ENCODE data around the gene CALML3. TPM values are rescaled to one million over a fixed set of nuclear protein-coding genes. Genes with fewer than 3 reads are reported as not detected.
A peak's percentile ranks its signal among the peaks of the same experiment; 100 is the strongest.

Gene CALML3
- total and polyA plus RNA-seq, 2 of the 8 experiments (the other 6 are each of a cell fraction or from before 2014, with no cell fraction given), result not detected

DNA sequence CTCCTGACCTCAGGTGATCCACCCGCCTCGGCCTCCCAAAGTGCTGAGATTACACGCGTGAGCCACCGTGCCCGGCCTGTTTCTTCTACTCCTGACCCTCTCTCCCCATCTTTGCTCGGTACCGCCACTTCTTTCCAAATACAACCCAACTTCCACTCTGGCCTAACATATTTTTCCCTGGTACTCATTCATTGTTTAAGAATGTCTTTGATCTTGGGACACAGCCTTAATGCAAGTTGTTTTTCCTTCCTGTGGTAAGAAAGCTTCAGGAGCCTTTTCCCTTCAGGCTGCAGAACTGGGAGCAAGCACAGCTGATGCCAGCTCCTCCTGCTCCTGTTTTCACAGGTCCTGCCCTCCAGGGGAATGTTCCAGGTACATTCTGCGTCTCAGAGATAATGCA lies 13.7 kb downstream of the CALML3 start:
- no peaks in the 10 kb centered on the region for H3K36me3 ChIP-seq (ENCODE audit: control insufficient read depth in 2 of 4, insufficient read depth in 4 of 4, low read length in 3 of 4)
- H2BK15ac ChIP-seq (ENCODE audit: low read length), result no peak overlapping the region
- H4K20me1 ChIP-seq (replicated peaks in 1 of 2; ENCODE audit: control insufficient read depth in 1 of 2, insufficient read depth in 2 of 2, low read length in 2 of 2), result no peaks in the 10 kb centered on the region
- no peak overlapping the region for H3K23ac ChIP-seq (ENCODE audit: insufficient read length)
- CTCF ChIA-PET (ENCODE audit: partially characterized antibody), result interaction anchor here (0.7 to 2.8 kb wide), 10 partner anchors 8 to 97 kb away, joined by 3 to 9 read pairs (median 4); no protein-coding TSS in a partner anchor
- no peak overlapping the region for H4K91ac ChIP-seq (replicated peaks; ENCODE audit: insufficient read length, low read length)
- no peak overlapping the region for H2BK12ac ChIP-seq (ENCODE audit: low read depth, low read length)
- H3K4me3 ChIP-seq (ENCODE audit: extremely low read depth in 1 of 4, insufficient read depth in 2 of 4, low read depth in 3 of 4, low read length in 4 of 4), result no peak overlapping the region
- H2BK5ac ChIP-seq (ENCODE audit: low read depth, low read length), result no peak overlapping the region
- no peak overlapping the region for H3K14ac ChIP-seq (ENCODE audit: insufficient read length)
- TF ChIP-seq KDM4A (IDR thresholded peaks at IDR 0.05; ENCODE audit: low read depth, low read length, severe bottlenecking) (no peak), GABPA (IDR thresholded peaks at IDR 0.05; ENCODE audit: borderline replicate concordance, insufficient read depth, low read length) (no peak), CTBP2 (IDR thresholded peaks at IDR 0.05; ENCODE audit: borderline replicate concordance, insufficient read depth, insufficient read length, low read length) (no peak), MAX (IDR thresholded peaks at IDR 0.05) (no peak), EGR1 (IDR thresholded peaks at IDR 0.05; ENCODE audit: borderline replicate concordance, low read depth, low read length) (no peak), CHD2 (IDR thresholded peaks at IDR 0.05; ENCODE audit: low read length) (no peak)
- H2AFZ ChIP-seq (ENCODE audit: low read length), result 0 out of 2 replicates have a peak overlapping the region, but pooled peaks have one; percentile 90
- no peak overlapping the region for H2BK120ac ChIP-seq (replicated peaks; ENCODE audit: low read depth, low read length)
- no peaks in the 10 kb centered on the region for H3K27me3 ChIP-seq (replicated peaks in 1 of 4; ENCODE audit: control insufficient read depth in 3 of 4, extremely low read depth in 1 of 4, insufficient read depth in 3 of 4, low read length in 3 of 4)
- FAIRE-seq, result no peak
- H3K27ac ChIP-seq (ENCODE audit: low read depth, low read length), result no peak overlapping the region
- H3K79me1 ChIP-seq (ENCODE audit: low read depth, low read length), result no peaks in the 10 kb centered on the region
- no peak overlapping the region for H2BK20ac ChIP-seq (ENCODE audit: low read length)
- no peak overlapping the region for H3K18ac ChIP-seq (ENCODE audit: extremely low read depth, low read length)
- peaks cover 5 to 7% of the 10 kb centered on the region in 2 experiments; a peak in 2 of 4 replicates for H3K9me3 ChIP-seq (ENCODE audit: insufficient read depth in 2 of 2, low read depth in 1 of 2, low read length in 1 of 2)
- no peak for DNase-seq (ENCODE audit: low read depth in 1 of 2, low spot score in 2 of 2)
- no peak overlapping the region for H3K4ac ChIP-seq (replicated peaks; ENCODE audit: insufficient read length, low read depth, low read length)
- POLR2A ChIA-PET (ENCODE audit: partially characterized antibody), result interaction anchor here (0.6 kb wide), 1 partner anchor 135 kb away, joined by 3 read pairs; no protein-coding TSS in a partner anchor
- H3K4me2 ChIP-seq (ENCODE audit: insufficient read depth in 1 of 2, low read depth in 2 of 2, low read length in 2 of 2), result no peak overlapping the region
- H4K8ac ChIP-seq (ENCODE audit: extremely low read depth, insufficient read depth, low read length), result no peak overlapping the region
- WGBS, 2 experiments (ENCODE audit: extremely low coverage in 1 of 2, insufficient coverage in 1 of 2, insufficient read length in 1 of 2, insufficient replicate concordance in 2 of 2, low coverage in 1 of 2, low lambda C conversion rate in 2 of 2, missing lambda C conversion rate in 1 of 2), result 97% methylated on average over 9 of the region's 9 CpGs; no CpG with 5 or more reads in 1 of the 2 experiments
- H3K56ac ChIP-seq (replicated peaks; ENCODE audit: insufficient read length, low read depth, low read length), result no peak overlapping the region
- H3K9ac ChIP-seq (replicated peaks in 1 of 4; ENCODE audit: extremely low read depth in 1 of 4, low read depth in 3 of 4, low read length in 3 of 4), result no peak overlapping the region
- H3K4me1 ChIP-seq (replicated peaks in 1 of 4; ENCODE audit: control insufficient read depth in 3 of 4, insufficient read depth in 4 of 4, low read length in 3 of 4), result no peaks in the 10 kb centered on the region
- H3K23me2 ChIP-seq (ENCODE audit: low read depth, low read length), result no peaks in the 10 kb centered on the region
- H4K5ac ChIP-seq (ENCODE audit: insufficient read length, low read depth, low read length), result no peak overlapping the region
- no peaks in the 10 kb centered on the region for H3K79me2 ChIP-seq (ENCODE audit: control insufficient read depth in 1 of 2, insufficient read depth in 2 of 2, low read length in 2 of 2)
- no peak overlapping the region for H2AK5ac ChIP-seq (ENCODE audit: low read depth, low read length)

All from H1 (cell line).